HCT116 (cell line): Measurements from ENCODE around the gene MRGPRE. TPM values are rescaled to one million over a fixed set of nuclear protein-coding genes. Genes with fewer than 3 reads are reported as not detected.

Experiments used
- ATAC-seq: fragments of 200-7000 bp; cut with Tn5 transposase; 2 replicates; pipeline ENCODE4 v1.9.1; 2020; ENCODE audit warnings: mild to moderate bottlenecking, moderate library complexity
- BruUV-seq: library from RNA; stranded (reverse); fragments of 400-500 nt; replicated peaks from 2 replicates; lab custom pipeline; 2021; lab: Mats Ljungman, UMichigan
- CTCF ChIA-PET: fragments of 300-600 bp; sonication (Branson Sonifier 250); formaldehyde crosslinking; loops from one replicate; lab custom pipeline; 2021; ENCODE audit warnings: antibody characterized with exemption; lab: Charles Lee
- POLR2A ChIA-PET: fragments of 300-600, 350-600 bp; sonication (Branson Sonifier 250); formaldehyde crosslinking; loops from one replicate; lab custom pipeline; 2021; ENCODE audit warnings: antibody characterized with exemption; lab: Charles Lee
- RAD21 ChIA-PET, 2 experiments: fragments of 300-600 bp; sonication (Branson Sonifier 250); formaldehyde crosslinking; loops; one replicate each; lab custom pipeline; 2023; ENCODE audit warnings: low total read pairs in 2 of 2; ENCODE audit not compliant: uncharacterized antibody in 2 of 2, unreplicated experiment in 2 of 2, low non-redundant PET in 1 of 2; lab: Charles Lee
- DNase-seq: peaks from one replicate; pipeline ENCODE4 v3.0.0-alpha.2; 2010; ENCODE audit warnings: low read depth, low spot score
- H2AFZ ChIP-seq: fragments of 200-600 bp; shearing (Covaris generic), sonication (generic); 2 replicates; pipeline ENCODE4 v1.6.1; 2017; ENCODE audit warnings: low read depth, mixed run types, mixed read lengths, antibody characterized with exemption, low read length; ENCODE audit not compliant: poor library complexity, severe bottlenecking
- H3K27ac ChIP-seq: 2 replicates; pipeline ENCODE4 v1.5.1; 2012; ENCODE audit warnings: low read depth, low read length
- H3K27me3 ChIP-seq: fragments of 200-600 bp; sonication (generic); 2 replicates; pipeline ENCODE4 v1.6.1; 2016; ENCODE audit warnings: mixed run types, low read length, mixed read lengths; ENCODE audit not compliant: insufficient read depth
- H3K36me3 ChIP-seq, 2 experiments: fragments of 200-500 bp in 1 of 2; fragments of 200-600 bp in 1 of 2; sonication (Bioruptor generic) in 1 of 2; sonication (generic) in 1 of 2; 2 replicates each; pipeline versions ENCODE4 v1.5.1 to v1.6.1; 2014 to 2016; ENCODE audit warnings: low read length in 2 of 2, inconsistent platforms in 1 of 2, mixed read lengths in 1 of 2, mixed run types in 1 of 2; ENCODE audit not compliant: insufficient read depth in 2 of 2, control insufficient read depth in 1 of 2
- H3K4me1 ChIP-seq, 2 experiments: fragments of 200-600 bp in 1 of 2; sonication (generic) in 1 of 2; 2 replicates each; pipeline versions ENCODE4 v1.5.1 to v1.6.1; 2012 to 2017; ENCODE audit warnings: low read length in 2 of 2, inconsistent platforms in 1 of 2, mild to moderate bottlenecking in 1 of 2, mixed read lengths in 1 of 2, mixed run types in 1 of 2, moderate library complexity in 1 of 2; ENCODE audit not compliant: insufficient read depth in 2 of 2, control insufficient read depth in 1 of 2
- H3K4me2 ChIP-seq: fragments of 200-600 bp; sonication (generic); 2 replicates; pipeline ENCODE4 v1.6.1; 2017; ENCODE audit warnings: mixed run types, low read length, mixed read lengths
- H3K4me3 ChIP-seq, 2 experiments: fragments of 200-600 bp in 1 of 2; sonication (generic) in 1 of 2; replicated peaks in 1 of 2; 2 replicates each; pipeline ENCODE4 v1.5.1; 2011 to 2016; ENCODE audit warnings: low read length in 2 of 2, control low read depth in 1 of 2, low read depth in 1 of 2, mild to moderate bottlenecking in 1 of 2, mixed read lengths in 1 of 2, mixed run types in 1 of 2
- H3K79me2 ChIP-seq: fragments of 200-600 bp; sonication (generic); 2 replicates; pipeline ENCODE4 v1.6.1; 2017; ENCODE audit warnings: mild to moderate bottlenecking, mixed run types, low read length, moderate library complexity, mixed read lengths; ENCODE audit not compliant: insufficient read depth
- H3K9ac ChIP-seq: fragments of 200-600 bp; sonication (generic); 2 replicates; pipeline ENCODE4 v1.6.1; 2016; ENCODE audit warnings: low read length, mixed read lengths
- H3K9me2 ChIP-seq: fragments of 200-600 bp; sonication (generic), shearing (Covaris generic); 2 replicates; pipeline ENCODE4 v1.6.1; 2017; ENCODE audit warnings: mixed run types, mild to moderate bottlenecking, moderate library complexity; ENCODE audit not compliant: insufficient read depth
- H3K9me3 ChIP-seq, 2 experiments: fragments of 200-500 bp in 1 of 2; fragments of 200-600 bp in 1 of 2; sonication (Bioruptor generic) in 1 of 2; sonication (generic) in 1 of 2; 2 replicates each; pipeline ENCODE4 v1.6.1; 2014 to 2017; ENCODE audit warnings: low read length in 2 of 2, mixed read lengths in 2 of 2, inconsistent platforms in 1 of 2, low read depth in 1 of 2, mild to moderate bottlenecking in 1 of 2, mixed run types in 1 of 2, moderate library complexity in 1 of 2; ENCODE audit not compliant: control insufficient read depth in 1 of 2, insufficient read depth in 1 of 2
- H4K20me1 ChIP-seq: fragments of 200-600 bp; sonication (generic), shearing (Covaris generic); 2 replicates; pipeline ENCODE4 v1.6.1; 2017; ENCODE audit warnings: mixed run types, mild to moderate bottlenecking, moderate library complexity; ENCODE audit not compliant: insufficient read depth
- CBX3 ChIP-seq: IDR thresholded peaks from 2 replicates; pipeline ENCODE4 v1.6.1; 2012; ENCODE audit warnings: low read depth
- CEBPB ChIP-seq: IDR thresholded peaks from 2 replicates; pipeline ENCODE4 v1.6.1; 2012; ENCODE audit warnings: low read depth
- EZH2 ChIP-seq: fragments of 200-600 bp; sonication (generic); IDR thresholded peaks from 2 replicates; pipeline ENCODE4 v1.6.1; 2017; ENCODE audit warnings: antibody characterized with exemption, mixed run types
- EZH2phosphoT487 ChIP-seq: fragments of 200-600 bp; IDR thresholded peaks from 2 replicates; pipeline ENCODE4 v1.6.1; 2018; ENCODE audit warnings: antibody characterized with exemption, borderline replicate concordance
- JUND ChIP-seq: IDR thresholded peaks from 2 replicates; pipeline ENCODE4 v1.6.1; 2012
- POLR2A ChIP-seq: IDR thresholded peaks from 2 replicates; pipeline ENCODE4 v1.7.0; 2011; ENCODE audit warnings: borderline replicate concordance; ENCODE audit not compliant: insufficient read depth, insufficient read length; ENCODE audit errors: extremely low read depth
- POLR2AphosphoS5 ChIP-seq: IDR thresholded peaks from 2 replicates; pipeline ENCODE4 v1.6.1; 2011; ENCODE audit warnings: mild to moderate bottlenecking, low read depth, low read length, moderate library complexity
- RAD21 ChIP-seq: IDR thresholded peaks from 2 replicates; pipeline ENCODE4 v1.6.1; 2012; ENCODE audit warnings: low read depth, mild to moderate bottlenecking
- SIN3A ChIP-seq: IDR thresholded peaks from 2 replicates; pipeline ENCODE4 v1.6.1; 2012; ENCODE audit warnings: low read depth
- SP1 ChIP-seq: IDR thresholded peaks from 2 replicates; pipeline ENCODE4 v1.6.1; 2012; ENCODE audit warnings: low read depth
- YY1 ChIP-seq: IDR thresholded peaks from 2 replicates; pipeline ENCODE4 v1.6.1; 2011; ENCODE audit warnings: low read length, low read depth, moderate library complexity, mild to moderate bottlenecking; ENCODE audit not compliant: insufficient replicate concordance; ENCODE audit errors: extremely low read depth
- ZFX ChIP-seq: fragments of 450-650 bp; IDR thresholded peaks from 2 replicates; pipeline ENCODE4 v1.6.1; 2017
- intact Hi-C: fragments of 100-400 bp; cut with micrococcal nuclease; formaldehyde crosslinking; loops from 2 replicates; pipeline ENCODE4 v1.10.0; 2022
- total RNA-seq: library from RNA; stranded (reverse); gene quantifications from one replicate; pipeline ENCODE4 v1.2.1, GENCODE V29; 2021; ENCODE audit not compliant: unreplicated experiment
- TF ChIP-seq, protein P1 (sequence below): IDR thresholded peaks from 2 replicates; pipeline ENCODE4 v1.6.1; 2012
- TF ChIP-seq, protein P2 (sequence below): IDR thresholded peaks from 2 replicates; pipeline ENCODE4 v1.6.1; 2011; ENCODE audit warnings: mild to moderate bottlenecking, low read length, moderate library complexity; ENCODE audit not compliant: insufficient replicate concordance; ENCODE audit errors: extremely low read depth
- TF ChIP-seq, protein P3 (sequence below): IDR thresholded peaks from 2 replicates; pipeline ENCODE4 v1.6.1; 2012

MRGPRE gene
- total RNA-seq, 1 experiment from 2014 or later: not detected

DNA sequence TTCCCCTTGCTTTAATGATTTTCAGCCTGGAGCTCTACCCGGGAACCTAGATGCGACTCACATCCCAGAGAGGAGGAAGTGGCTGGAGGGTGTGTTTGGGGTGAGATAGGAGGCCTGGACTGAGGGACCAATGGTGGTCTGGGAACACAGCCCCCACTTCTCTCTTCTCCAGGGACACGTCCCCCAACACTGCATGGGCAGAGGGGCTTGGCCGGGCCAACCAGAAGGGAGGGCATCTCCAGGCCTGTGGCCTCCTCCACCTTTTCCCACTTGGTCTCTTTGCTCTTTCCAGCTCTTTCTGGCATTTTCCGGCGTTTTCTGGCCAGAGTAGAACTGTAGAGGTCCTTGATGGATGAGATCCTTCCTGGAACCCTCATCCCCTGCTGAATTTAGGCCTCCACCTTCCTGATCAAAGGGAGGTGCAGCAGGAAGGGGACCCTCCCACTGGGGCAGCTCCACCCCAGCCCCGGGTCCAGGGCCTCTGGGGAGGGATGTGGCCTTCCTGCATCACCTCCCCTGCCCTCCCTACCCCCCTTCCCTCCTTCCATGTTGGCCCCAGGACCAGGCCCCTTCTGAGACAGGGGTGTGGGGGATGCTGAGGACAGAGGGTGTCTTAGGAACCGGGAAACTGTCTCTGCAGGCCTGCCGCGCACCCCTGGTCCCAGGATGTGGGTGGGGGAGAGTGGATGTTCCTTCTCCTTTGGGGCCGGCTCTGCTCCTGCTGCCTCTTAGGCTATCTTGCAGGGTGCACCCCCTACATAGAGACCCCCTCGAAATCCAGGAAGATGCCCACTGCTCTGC is 38.0 kb downstream of the MRGPRE start:
- H3K4me2 ChIP-seq: no peak overlapping the region
- CTCF ChIA-PET: no interaction called here

DNA sequence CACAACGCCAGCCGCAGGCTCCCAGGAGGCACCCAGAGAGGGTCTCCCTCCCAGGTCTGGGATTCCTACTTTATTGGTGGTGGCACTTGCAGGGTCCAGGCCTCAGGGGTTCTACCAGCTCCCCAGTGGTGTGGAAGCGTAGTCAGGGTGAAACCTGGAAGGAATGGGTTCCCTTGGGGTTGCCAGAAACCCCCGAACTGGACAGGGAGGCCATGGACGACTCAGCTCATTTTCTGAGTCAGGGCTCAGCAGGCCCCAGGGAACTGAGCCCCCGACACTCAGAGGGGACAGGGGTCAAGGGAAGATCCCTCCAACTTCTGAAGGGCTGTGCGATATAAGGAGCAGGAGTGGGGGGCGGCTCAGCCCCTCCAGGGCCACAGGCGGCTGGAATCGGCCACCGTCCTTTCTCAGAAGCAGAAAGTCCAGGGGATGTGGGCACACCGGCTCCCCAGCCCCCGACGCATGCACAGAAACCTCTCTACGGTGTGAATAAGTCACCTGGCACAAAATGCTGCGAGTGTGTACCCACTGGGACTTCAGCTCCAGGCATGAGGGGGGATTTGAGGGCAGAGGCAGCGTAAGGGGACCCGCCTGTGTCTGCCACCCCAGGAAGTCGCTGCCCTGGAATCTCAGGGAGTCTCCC is 38.7 kb downstream of the MRGPRE start:
- Histone ChIP-seq H3K36me3 (no peaks in the 10 kb centered on the region), H3K4me3 (no peak overlapping the region), H2AFZ (no peak overlapping the region), H3K27me3 (no peaks in the 10 kb centered on the region), H3K4me1 (no peaks in the 10 kb centered on the region), H3K9me2 (no peaks in the 10 kb centered on the region), H3K9ac (no peak overlapping the region), H3K27ac (no peak overlapping the region), H3K4me2 (no peak overlapping the region), H3K9me3 (no peaks in the 10 kb centered on the region), H3K79me2 (no peaks in the 10 kb centered on the region), H4K20me1 (no peaks in the 10 kb centered on the region)
- ATAC-seq (no peak), DNase-seq (no peak)
- no TSS peak for BruUV-seq
- POLR2A ChIA-PET: no interaction called here
- RAD21 ChIA-PET: no interaction called here
- intact Hi-C loops: no loop called here
- CTCF ChIA-PET: no interaction called here
- TF ChIP-seq JUND: no peak
- TF ChIP-seq, protein P1, sequence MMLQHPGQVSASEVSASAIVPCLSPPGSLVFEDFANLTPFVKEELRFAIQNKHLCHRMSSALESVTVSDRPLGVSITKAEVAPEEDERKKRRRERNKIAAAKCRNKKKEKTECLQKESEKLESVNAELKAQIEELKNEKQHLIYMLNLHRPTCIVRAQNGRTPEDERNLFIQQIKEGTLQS: no peak
- no peak for TF ChIP-seq SIN3A
- TF ChIP-seq, protein P2, sequence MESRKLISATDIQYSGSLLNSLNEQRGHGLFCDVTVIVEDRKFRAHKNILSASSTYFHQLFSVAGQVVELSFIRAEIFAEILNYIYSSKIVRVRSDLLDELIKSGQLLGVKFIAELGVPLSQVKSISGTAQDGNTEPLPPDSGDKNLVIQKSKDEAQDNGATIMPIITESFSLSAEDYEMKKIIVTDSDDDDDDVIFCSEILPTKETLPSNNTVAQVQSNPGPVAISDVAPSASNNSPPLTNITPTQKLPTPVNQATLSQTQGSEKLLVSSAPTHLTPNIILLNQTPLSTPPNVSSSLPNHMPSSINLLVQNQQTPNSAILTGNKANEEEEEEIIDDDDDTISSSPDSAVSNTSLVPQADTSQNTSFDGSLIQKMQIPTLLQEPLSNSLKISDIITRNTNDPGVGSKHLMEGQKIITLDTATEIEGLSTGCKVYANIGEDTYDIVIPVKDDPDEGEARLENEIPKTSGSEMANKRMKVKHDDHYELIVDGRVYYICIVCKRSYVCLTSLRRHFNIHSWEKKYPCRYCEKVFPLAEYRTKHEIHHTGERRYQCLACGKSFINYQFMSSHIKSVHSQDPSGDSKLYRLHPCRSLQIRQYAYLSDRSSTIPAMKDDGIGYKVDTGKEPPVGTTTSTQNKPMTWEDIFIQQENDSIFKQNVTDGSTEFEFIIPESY: no peak
- TF ChIP-seq CBX3: no peak
- TF ChIP-seq RAD21: no peak
- TF ChIP-seq EZH2phosphoT487: no peak
- TF ChIP-seq ZFX: no peak
- TF ChIP-seq SP1: no peak
- TF ChIP-seq EZH2: no peak

More for the DNA sequence above, 38.0 kb downstream of the MRGPRE start:
- POLR2A ChIA-PET: no interaction called here
- no peaks in the 10 kb centered on the region for H3K27me3 ChIP-seq
- TF ChIP-seq POLR2A: no peak
- no peak for TF ChIP-seq EZH2phosphoT487
- no peak for TF ChIP-seq EZH2
- TF ChIP-seq CEBPB: no peak
- TF ChIP-seq JUND: no peak
- TF ChIP-seq CBX3: no peak
- no peak for TF ChIP-seq SIN3A
- TF ChIP-seq, protein P1: no peak
- no peak for TF ChIP-seq YY1
- TF ChIP-seq POLR2AphosphoS5: no peak
- TF ChIP-seq ZFX: no peak
- TF ChIP-seq, protein P3, sequence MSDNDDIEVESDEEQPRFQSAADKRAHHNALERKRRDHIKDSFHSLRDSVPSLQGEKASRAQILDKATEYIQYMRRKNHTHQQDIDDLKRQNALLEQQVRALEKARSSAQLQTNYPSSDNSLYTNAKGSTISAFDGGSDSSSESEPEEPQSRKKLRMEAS: no peak
- TF ChIP-seq, all 23 proteins: peak for 0
- Histone ChIP-seq H3K79me2 (no peaks in the 10 kb centered on the region), H3K4me1 (no peaks in the 10 kb centered on the region), H4K20me1 (no peaks in the 10 kb centered on the region), H3K9me2 (no peaks in the 10 kb centered on the region), H3K9ac (no peak overlapping the region), H3K4me3 (no peak overlapping the region), H3K36me3 (no peaks in the 10 kb centered on the region), H3K27ac (no peak overlapping the region), H3K9me3 (no peaks in the 10 kb centered on the region), H2AFZ (no peak overlapping the region)
- ATAC-seq: no peak
- DNase-seq: no peak
- no TSS peak for BruUV-seq
- RAD21 ChIA-PET: no interaction called here
- intact Hi-C loops: no loop called here
